CD4-positive, alpha-beta T cell treated with Interleukin-15 for 4 hours (primary cell): ENCODE measurements around the gene GRID1.
"Not testable (repeated sequence)": the region's sequence is repeated elsewhere in the genome, so short reads cannot be mapped to it uniquely, and the experiment has no call there.

Experiments
- DNase-seq: peaks from one replicate; pipeline ENCODE4 v3.0.0-alpha.2; 2020; ENCODE audit warnings: low spot score

GRID1 gene

GRCh38 chr10:86104611-86105145 is 261.9 kb downstream of the GRID1 start:
- no peak for DNase-seq

GRCh38 chr10:86104156-86104555 is 262.4 kb downstream of the GRID1 start:
- no peak for DNase-seq

- DNase-seq, result no peak
Observed at GRCh38 chr10:86103391-86104101, 263.0 kb downstream of the GRID1 start.

- DNase-seq, result no peak
Observed at GRCh38 chr10:86102451-86102850, 264.1 kb downstream of the GRID1 start.

- DNase-seq, result no peak
Observed at GRCh38 chr10:86102031-86102430, 264.6 kb downstream of the GRID1 start.

GRCh38 chr10:86100581-86101061 is 266.0 kb downstream of the GRID1 start:
- DNase-seq, result no peak

- no peak for DNase-seq
Observed at GRCh38 chr10:86099542-86100334, 266.9 kb downstream of the GRID1 start.

GRCh38 chr10:86098187-86098881 is 268.3 kb downstream of the GRID1 start:
- DNase-seq, result no peak

GRCh38 chr10:86095061-86095460 is 271.5 kb downstream of the GRID1 start:
- not testable (repeated sequence) for DNase-seq

- DNase-seq, result not testable (repeated sequence)
Observed at GRCh38 chr10:86092311-86092710, 274.3 kb downstream of the GRID1 start.

GRCh38 chr10:86091216-86091615 is 275.4 kb downstream of the GRID1 start:
- DNase-seq, result no peak

GRCh38 chr10:86090807-86091206 is 275.8 kb downstream of the GRID1 start:
- no peak for DNase-seq

GRCh38 chr10:86087716-86088115 is 278.9 kb downstream of the GRID1 start:
- no peak for DNase-seq

GRCh38 chr10:86086418-86086817 is 280.2 kb downstream of the GRID1 start:
- no peak for DNase-seq

GRCh38 chr10:86085686-86086085 is 280.9 kb downstream of the GRID1 start:
- no peak for DNase-seq

- no peak for DNase-seq
Observed at GRCh38 chr10:86085136-86085535, 281.5 kb downstream of the GRID1 start.

GRCh38 chr10:86084585-86084984 is 282.0 kb downstream of the GRID1 start:
- DNase-seq, result no peak

GRCh38 chr10:86083664-86084175 is 282.9 kb downstream of the GRID1 start:
- DNase-seq, result no peak

- no peak for DNase-seq
Observed at GRCh38 chr10:86083206-86083605, 283.4 kb downstream of the GRID1 start.

- DNase-seq, result no peak
Observed at GRCh38 chr10:86082556-86082955, 284.0 kb downstream of the GRID1 start.

- no peak for DNase-seq
Observed at GRCh38 chr10:86079088-86079487, 287.5 kb downstream of the GRID1 start.

- no peak for DNase-seq
Observed at GRCh38 chr10:86078639-86079035, 288.0 kb downstream of the GRID1 start.
